Liver (tissue), 9 donors: ENCODE data around the gene CEBPG. TPM values are rescaled to one million over a fixed set of nuclear protein-coding genes. Genes with fewer than 3 reads are reported as not detected.

Source experiments
- DNase-seq: peaks from one replicate; pipeline ENCODE4 v3.0.0-alpha.2; 2017; ENCODE audit warnings: low spot score
- H3K27ac ChIP-seq, 2 donors: one replicate each; pipeline ENCODE4 v1.7.0; 2013; ENCODE audit warnings: inconsistent platforms in 2 of 2, low read length in 2 of 2, control low read depth in 1 of 2, low read depth in 1 of 2, mild to moderate bottlenecking in 1 of 2
- H3K27me3 ChIP-seq, 4 donors: one replicate each; pipeline versions ENCODE4 v1.6.1 to v1.7.0; 2013; ENCODE audit warnings: low read length in 3 of 4, inconsistent platforms in 1 of 4, mild to moderate bottlenecking in 1 of 4, moderate library complexity in 1 of 4; ENCODE audit not compliant: control insufficient read depth in 4 of 4, insufficient read depth in 4 of 4
- H3K36me3 ChIP-seq, 4 donors: one replicate each; pipeline versions ENCODE4 v1.6.1 to v1.7.0; 2013; ENCODE audit warnings: low read length in 3 of 4, mild to moderate bottlenecking in 3 of 4, low read depth in 1 of 4, moderate library complexity in 1 of 4; ENCODE audit not compliant: control insufficient read depth in 4 of 4, insufficient read depth in 3 of 4
- H3K4me1 ChIP-seq, 4 donors: one replicate each; pipeline versions ENCODE4 v1.6.1 to v1.7.0; 2013; ENCODE audit warnings: low read length in 3 of 4, mild to moderate bottlenecking in 3 of 4, moderate library complexity in 1 of 4; ENCODE audit not compliant: control insufficient read depth in 4 of 4, insufficient read depth in 4 of 4
- H3K4me3 ChIP-seq, 3 donors: one replicate each; pipeline versions ENCODE4 v1.6.1 to v1.7.0; 2013; ENCODE audit warnings: low read length in 3 of 3, control low read depth in 1 of 3, low read depth in 1 of 3, mild to moderate bottlenecking in 1 of 3
- H3K9ac ChIP-seq, 2 donors: one replicate each; pipeline ENCODE4 v1.7.0; 2013; ENCODE audit warnings: low read length in 2 of 2, mild to moderate bottlenecking in 2 of 2, moderate library complexity in 2 of 2, control low read depth in 1 of 2, low read depth in 1 of 2
- H3K9me3 ChIP-seq, 4 donors: one replicate each; pipeline versions ENCODE4 v1.6.1 to v1.7.0; 2013; ENCODE audit warnings: low read length in 3 of 4; ENCODE audit not compliant: control insufficient read depth in 4 of 4
- EGR1 ChIP-seq, 2 donors: IDR thresholded peaks; 2 replicates each; pipeline ENCODE4 v1.6.1; 2016 to 2018; ENCODE audit warnings: antibody characterized with exemption in 2 of 2, low read depth in 2 of 2
- FOXA1 ChIP-seq: IDR thresholded peaks from 2 replicates; pipeline ENCODE4 v1.6.1; 2016; ENCODE audit warnings: antibody characterized with exemption
- FOXA2 ChIP-seq: IDR thresholded peaks from 2 replicates; pipeline ENCODE4 v1.6.1; 2016; ENCODE audit warnings: antibody characterized with exemption
- GABPA ChIP-seq, 2 donors: IDR thresholded peaks in 1 of 2; conservative IDR thresholded peaks in 1 of 2; 2 replicates each; pipeline ENCODE4 v1.6.1; 2016; ENCODE audit warnings: antibody characterized with exemption in 2 of 2, mild to moderate bottlenecking in 1 of 2, moderate library complexity in 1 of 2
- HNF4A ChIP-seq, 2 donors: conservative IDR thresholded peaks; 2 replicates each; pipeline ENCODE4 v1.6.1; 2016; ENCODE audit warnings: antibody characterized with exemption in 2 of 2, mild to moderate bottlenecking in 2 of 2
- HNF4G ChIP-seq: IDR thresholded peaks from 2 replicates; pipeline ENCODE4 v1.6.1; 2016; ENCODE audit warnings: antibody characterized with exemption
- JUND ChIP-seq, 2 donors: IDR thresholded peaks; 2 replicates each; pipeline ENCODE4 v1.6.1; 2016; ENCODE audit warnings: antibody characterized with exemption in 2 of 2
- NR2F2 ChIP-seq: IDR thresholded peaks from 2 replicates; pipeline ENCODE4 v1.6.1; 2016; ENCODE audit warnings: antibody characterized with exemption
- RAD21 ChIP-seq, 2 donors: IDR thresholded peaks; 2 replicates each; pipeline ENCODE4 v1.6.1; 2016; ENCODE audit warnings: antibody characterized with exemption in 2 of 2, mild to moderate bottlenecking in 2 of 2
- RXRA ChIP-seq, 2 donors: IDR thresholded peaks; 2 replicates each; pipeline ENCODE4 v1.6.1; 2017 to 2018; ENCODE audit warnings: antibody characterized with exemption in 2 of 2, mild to moderate bottlenecking in 1 of 2
- TAF1 ChIP-seq: conservative IDR thresholded peaks from 2 replicates; pipeline ENCODE4 v1.6.1; 2016; ENCODE audit warnings: antibody characterized with exemption, mild to moderate bottlenecking
- YY1 ChIP-seq: IDR thresholded peaks from 2 replicates; pipeline ENCODE4 v1.6.1; 2016; ENCODE audit warnings: antibody characterized with exemption, mild to moderate bottlenecking
- WGBS: extraction: QIAGEN DNeasy Blood & Tissue Kit; methylation state at CpG from one replicate; pipeline ENCODE4 v1.1.7; 2013; 5-methylcytosine and 5-hydroxymethylcytosine counted together
- polyA plus RNA-seq, 2 donors: library from polyadenylated mRNA; stranded (reverse) in 1 of 2; unstranded in 1 of 2; fragments of 200-250 nt in 1 of 2; fragments of >200 nt in 1 of 2; fragmentation: Nextera tagmentation in 1 of 2; extraction: Ambion mirVana in 1 of 2; gene quantifications; one replicate each; pipeline versions ENCODE4 v1.2.1 to v1.2.3, GENCODE V29; 2013 to 2015
- total RNA-seq, 2 donors: library from RNA; depleted of rRNA; stranded (reverse); fragments of >200 nt; gene quantifications; one replicate each; pipeline ENCODE4 v1.2.3, GENCODE V29; 2014
- TF ChIP-seq, protein P1 (sequence below): IDR thresholded peaks from 2 replicates; pipeline ENCODE4 v1.6.1; 2016; ENCODE audit warnings: antibody characterized with exemption, mild to moderate bottlenecking
- TF ChIP-seq, protein P2 (sequence below): IDR thresholded peaks from 2 replicates; pipeline ENCODE4 v1.6.1; 2016; ENCODE audit warnings: antibody characterized with exemption
- TF ChIP-seq, protein P3 (sequence below): fragments of 150-350 bp; IDR thresholded peaks from 2 replicates; pipeline ENCODE4 v1.5.1; 2017; ENCODE audit warnings: improper control_type of control experiment, low read depth, low read length; ENCODE audit not compliant: missing input control
- TF ChIP-seq, protein P4 (sequence below): IDR thresholded peaks from 2 replicates; pipeline ENCODE4 v1.6.1; 2016; ENCODE audit warnings: antibody characterized with exemption
- donor health status: healthy.
- donor health status: healthy.
- donor health status: healthy.
- donor health status: healthy.
- donor health status: healthy.

Gene CEBPG
- total and polyA plus RNA-seq, 4 donors, result 16.9 to 36.1 (median 24.2) TPM

DNA sequence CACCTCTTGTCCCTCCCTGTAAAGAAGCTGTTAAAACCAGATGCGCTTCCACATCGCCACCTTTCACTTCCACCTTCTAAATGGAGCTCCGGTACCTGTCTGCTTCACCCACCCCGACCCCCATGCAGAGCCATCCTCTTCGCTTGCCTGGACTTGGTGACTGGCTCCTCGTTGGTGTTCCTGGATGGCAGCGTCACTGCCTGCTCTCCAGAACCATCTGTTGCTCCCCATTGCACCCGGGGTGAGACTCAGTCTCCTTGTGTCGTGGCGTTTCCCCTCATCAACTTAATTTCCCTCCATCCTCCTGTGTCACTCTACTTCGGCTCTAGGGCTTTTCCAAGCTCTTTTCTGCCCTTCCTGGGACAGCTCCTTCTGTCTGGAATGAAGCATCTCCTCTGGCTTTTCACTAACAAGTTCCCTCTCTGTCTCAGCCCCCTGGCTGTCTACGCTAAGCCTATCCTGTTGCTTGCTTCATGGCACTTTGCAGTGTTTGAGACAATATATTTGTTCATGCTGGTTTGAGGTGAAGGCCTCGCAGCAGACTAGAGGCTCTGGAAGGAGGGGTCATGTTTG lies 10.3 kb downstream of the CEBPG start:
- Histone ChIP-seq H3K4me1 (peaks cover 3 to 59% (median 43%) of the 10 kb centered on the region in 4 donors), H3K9ac (no peak overlapping the region), H3K4me3 (no peak overlapping the region), H3K36me3 (peaks cover 0 to 4% (median 0%) of the 10 kb centered on the region in 4 donors), H3K9me3 (no peaks in the 10 kb centered on the region), H3K27me3 (no peaks in the 10 kb centered on the region), H3K27ac (no peak overlapping the region)
- no peak for DNase-seq
- TF ChIP-seq NR2F2 (no peak), FOXA2 (no peak), YY1 (no peak), HNF4G (no peak), TAF1 (no peak), JUND (IDR thresholded peaks at IDR 0.05) (no peak), GABPA (IDR thresholded peaks at IDR 0.05 in 1 of 2, conservative IDR thresholded peaks at IDR 0.05 in 1 of 2) (no peak), HNF4A (conservative IDR thresholded peaks at IDR 0.05) (no peak), RAD21 (IDR thresholded peaks at IDR 0.05) (no peak), RXRA (IDR thresholded peaks at IDR 0.05) (no peak), FOXA1 (no peak), EGR1 (IDR thresholded peaks at IDR 0.05; ENCODE audit: low read depth in 2 of 2) (no peak)
- TF ChIP-seq, protein P1, sequence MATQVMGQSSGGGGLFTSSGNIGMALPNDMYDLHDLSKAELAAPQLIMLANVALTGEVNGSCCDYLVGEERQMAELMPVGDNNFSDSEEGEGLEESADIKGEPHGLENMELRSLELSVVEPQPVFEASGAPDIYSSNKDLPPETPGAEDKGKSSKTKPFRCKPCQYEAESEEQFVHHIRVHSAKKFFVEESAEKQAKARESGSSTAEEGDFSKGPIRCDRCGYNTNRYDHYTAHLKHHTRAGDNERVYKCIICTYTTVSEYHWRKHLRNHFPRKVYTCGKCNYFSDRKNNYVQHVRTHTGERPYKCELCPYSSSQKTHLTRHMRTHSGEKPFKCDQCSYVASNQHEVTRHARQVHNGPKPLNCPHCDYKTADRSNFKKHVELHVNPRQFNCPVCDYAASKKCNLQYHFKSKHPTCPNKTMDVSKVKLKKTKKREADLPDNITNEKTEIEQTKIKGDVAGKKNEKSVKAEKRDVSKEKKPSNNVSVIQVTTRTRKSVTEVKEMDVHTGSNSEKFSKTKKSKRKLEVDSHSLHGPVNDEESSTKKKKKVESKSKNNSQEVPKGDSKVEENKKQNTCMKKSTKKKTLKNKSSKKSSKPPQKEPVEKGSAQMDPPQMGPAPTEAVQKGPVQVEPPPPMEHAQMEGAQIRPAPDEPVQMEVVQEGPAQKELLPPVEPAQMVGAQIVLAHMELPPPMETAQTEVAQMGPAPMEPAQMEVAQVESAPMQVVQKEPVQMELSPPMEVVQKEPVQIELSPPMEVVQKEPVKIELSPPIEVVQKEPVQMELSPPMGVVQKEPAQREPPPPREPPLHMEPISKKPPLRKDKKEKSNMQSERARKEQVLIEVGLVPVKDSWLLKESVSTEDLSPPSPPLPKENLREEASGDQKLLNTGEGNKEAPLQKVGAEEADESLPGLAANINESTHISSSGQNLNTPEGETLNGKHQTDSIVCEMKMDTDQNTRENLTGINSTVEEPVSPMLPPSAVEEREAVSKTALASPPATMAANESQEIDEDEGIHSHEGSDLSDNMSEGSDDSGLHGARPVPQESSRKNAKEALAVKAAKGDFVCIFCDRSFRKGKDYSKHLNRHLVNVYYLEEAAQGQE, result no peak
- TF ChIP-seq, protein P2, sequence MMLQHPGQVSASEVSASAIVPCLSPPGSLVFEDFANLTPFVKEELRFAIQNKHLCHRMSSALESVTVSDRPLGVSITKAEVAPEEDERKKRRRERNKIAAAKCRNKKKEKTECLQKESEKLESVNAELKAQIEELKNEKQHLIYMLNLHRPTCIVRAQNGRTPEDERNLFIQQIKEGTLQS, result no peak
- TF ChIP-seq, protein P3, sequence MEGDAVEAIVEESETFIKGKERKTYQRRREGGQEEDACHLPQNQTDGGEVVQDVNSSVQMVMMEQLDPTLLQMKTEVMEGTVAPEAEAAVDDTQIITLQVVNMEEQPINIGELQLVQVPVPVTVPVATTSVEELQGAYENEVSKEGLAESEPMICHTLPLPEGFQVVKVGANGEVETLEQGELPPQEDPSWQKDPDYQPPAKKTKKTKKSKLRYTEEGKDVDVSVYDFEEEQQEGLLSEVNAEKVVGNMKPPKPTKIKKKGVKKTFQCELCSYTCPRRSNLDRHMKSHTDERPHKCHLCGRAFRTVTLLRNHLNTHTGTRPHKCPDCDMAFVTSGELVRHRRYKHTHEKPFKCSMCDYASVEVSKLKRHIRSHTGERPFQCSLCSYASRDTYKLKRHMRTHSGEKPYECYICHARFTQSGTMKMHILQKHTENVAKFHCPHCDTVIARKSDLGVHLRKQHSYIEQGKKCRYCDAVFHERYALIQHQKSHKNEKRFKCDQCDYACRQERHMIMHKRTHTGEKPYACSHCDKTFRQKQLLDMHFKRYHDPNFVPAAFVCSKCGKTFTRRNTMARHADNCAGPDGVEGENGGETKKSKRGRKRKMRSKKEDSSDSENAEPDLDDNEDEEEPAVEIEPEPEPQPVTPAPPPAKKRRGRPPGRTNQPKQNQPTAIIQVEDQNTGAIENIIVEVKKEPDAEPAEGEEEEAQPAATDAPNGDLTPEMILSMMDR, result no peak
- TF ChIP-seq, protein P4, sequence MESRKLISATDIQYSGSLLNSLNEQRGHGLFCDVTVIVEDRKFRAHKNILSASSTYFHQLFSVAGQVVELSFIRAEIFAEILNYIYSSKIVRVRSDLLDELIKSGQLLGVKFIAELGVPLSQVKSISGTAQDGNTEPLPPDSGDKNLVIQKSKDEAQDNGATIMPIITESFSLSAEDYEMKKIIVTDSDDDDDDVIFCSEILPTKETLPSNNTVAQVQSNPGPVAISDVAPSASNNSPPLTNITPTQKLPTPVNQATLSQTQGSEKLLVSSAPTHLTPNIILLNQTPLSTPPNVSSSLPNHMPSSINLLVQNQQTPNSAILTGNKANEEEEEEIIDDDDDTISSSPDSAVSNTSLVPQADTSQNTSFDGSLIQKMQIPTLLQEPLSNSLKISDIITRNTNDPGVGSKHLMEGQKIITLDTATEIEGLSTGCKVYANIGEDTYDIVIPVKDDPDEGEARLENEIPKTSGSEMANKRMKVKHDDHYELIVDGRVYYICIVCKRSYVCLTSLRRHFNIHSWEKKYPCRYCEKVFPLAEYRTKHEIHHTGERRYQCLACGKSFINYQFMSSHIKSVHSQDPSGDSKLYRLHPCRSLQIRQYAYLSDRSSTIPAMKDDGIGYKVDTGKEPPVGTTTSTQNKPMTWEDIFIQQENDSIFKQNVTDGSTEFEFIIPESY, result no peak
- 95% methylated on average over 13 of the region's 13 CpGs for WGBS

DNA sequence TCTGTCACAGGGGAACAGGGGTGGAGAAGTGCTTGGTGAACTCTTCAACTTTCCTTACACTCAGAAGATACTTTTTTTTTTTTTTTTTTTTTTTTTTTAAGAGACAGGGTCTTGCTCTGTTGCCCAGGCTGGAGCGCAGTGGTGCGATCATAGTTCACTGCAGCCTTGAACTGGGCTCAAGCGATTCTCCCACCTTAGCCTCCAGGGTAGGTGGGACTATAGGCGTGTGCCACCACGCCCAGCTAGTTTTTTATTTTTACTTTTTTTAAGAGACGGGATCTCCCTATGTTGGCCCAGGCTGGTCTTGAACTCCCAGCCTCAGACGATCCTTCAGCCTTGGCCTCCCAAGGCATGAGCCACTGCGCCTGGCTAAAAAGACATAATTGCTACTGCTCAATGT lies 11.5 kb downstream of the CEBPG start:
- Histone ChIP-seq H3K9ac (no peak overlapping the region), H3K36me3 (peaks cover 0 to 4% (median 0%) of the 10 kb centered on the region in 4 donors), H3K27me3 (no peaks in the 10 kb centered on the region), H3K27ac (no peak overlapping the region), H3K4me1 (peaks cover 9 to 61% (median 46%) of the 10 kb centered on the region in 4 donors), H3K9me3 (no peaks in the 10 kb centered on the region), H3K4me3 (no peak overlapping the region)
- no peak for TF ChIP-seq HNF4G
- DNase-seq, result no peak
- WGBS, result 97% methylated on average over 8 of the region's 8 CpGs
